ENCODE data around the gene HDGFL3. TPM values are rescaled to one million over a fixed set of nuclear protein-coding genes. Genes with fewer than 3 reads are reported as not detected.

Gene HDGFL3
- total and polyA plus RNA-seq, 2 donors (not counting 3 experiments of a cell fraction or from before 2014, with no cell fraction given) = 20.2 to 155 TPM

DNA sequence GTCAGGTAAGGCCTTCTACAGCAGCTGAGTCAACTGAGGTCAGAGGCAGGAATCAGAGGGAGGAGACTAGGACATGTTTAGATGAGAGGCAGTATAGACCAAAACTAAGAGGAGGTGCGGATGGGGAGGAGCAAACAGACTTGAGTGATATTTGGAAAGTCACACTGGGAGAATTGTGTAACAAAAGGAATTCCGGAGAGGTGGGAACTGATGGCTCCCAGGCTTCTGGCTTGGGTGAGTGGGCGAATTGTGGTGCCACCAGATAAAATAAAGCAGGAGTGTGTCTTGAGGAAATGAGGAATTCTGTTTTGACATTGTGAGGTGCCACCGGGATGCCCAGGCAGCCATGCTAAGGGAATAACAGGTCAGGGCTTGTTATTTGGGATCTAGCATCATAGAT lies 103.5 kb downstream of the HDGFL3 start:
- intact Hi-C loops (cut with micrococcal nuclease) = no loop called here
- H3K9me3 ChIP-seq (replicated peaks; ENCODE audit: control insufficient read depth, insufficient read depth, low read length) = no peaks in the 10 kb centered on the region
- dilution Hi-C loops (cut with MboI; ENCODE audit: extremely low pct_ligation_motif_present, low sequenced_read_pairs) = no loop called here
- no TSS peak for BruUV-seq (replicated peaks)
- H3K36me3 ChIP-seq (ENCODE audit: control insufficient read depth in 2 of 2, extremely low read depth in 1 of 2, insufficient read depth in 2 of 2, low read length in 2 of 2) = no peaks in the 10 kb centered on the region
- H3K9ac ChIP-seq (replicated peaks; ENCODE audit: extremely low read depth, insufficient read depth, low read length) = no peak overlapping the region
- TF ChIP-seq, protein P1, sequence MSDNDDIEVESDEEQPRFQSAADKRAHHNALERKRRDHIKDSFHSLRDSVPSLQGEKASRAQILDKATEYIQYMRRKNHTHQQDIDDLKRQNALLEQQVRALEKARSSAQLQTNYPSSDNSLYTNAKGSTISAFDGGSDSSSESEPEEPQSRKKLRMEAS (IDR thresholded peaks at IDR 0.05; ENCODE audit: insufficient read depth, insufficient read length) = no peak
- TF ChIP-seq FOS (IDR thresholded peaks at IDR 0.05; ENCODE audit: borderline replicate concordance, insufficient read depth, low read length) (no peak), GATA2 (IDR thresholded peaks at IDR 0.05; ENCODE audit: insufficient read depth, insufficient read length, low read depth, low read length) (no peak), POLR2A (IDR thresholded peaks at IDR 0.05; ENCODE audit: low read depth, low read length) (no peak), POLR2AphosphoS5 (IDR thresholded peaks at IDR 0.05; ENCODE audit: insufficient read depth, low read depth, low read length) (no peak), MYC (IDR thresholded peaks at IDR 0.05; ENCODE audit: low read depth, low read length) (no peak), EZH2 (IDR thresholded peaks at IDR 0.05; ENCODE audit: borderline replicate concordance, low read depth, low read length, severe bottlenecking) (no peak), JUN (IDR thresholded peaks at IDR 0.05; ENCODE audit: borderline replicate concordance, insufficient read depth, insufficient read length, low read depth) (no peak)
- TF ChIP-seq, protein P2, sequence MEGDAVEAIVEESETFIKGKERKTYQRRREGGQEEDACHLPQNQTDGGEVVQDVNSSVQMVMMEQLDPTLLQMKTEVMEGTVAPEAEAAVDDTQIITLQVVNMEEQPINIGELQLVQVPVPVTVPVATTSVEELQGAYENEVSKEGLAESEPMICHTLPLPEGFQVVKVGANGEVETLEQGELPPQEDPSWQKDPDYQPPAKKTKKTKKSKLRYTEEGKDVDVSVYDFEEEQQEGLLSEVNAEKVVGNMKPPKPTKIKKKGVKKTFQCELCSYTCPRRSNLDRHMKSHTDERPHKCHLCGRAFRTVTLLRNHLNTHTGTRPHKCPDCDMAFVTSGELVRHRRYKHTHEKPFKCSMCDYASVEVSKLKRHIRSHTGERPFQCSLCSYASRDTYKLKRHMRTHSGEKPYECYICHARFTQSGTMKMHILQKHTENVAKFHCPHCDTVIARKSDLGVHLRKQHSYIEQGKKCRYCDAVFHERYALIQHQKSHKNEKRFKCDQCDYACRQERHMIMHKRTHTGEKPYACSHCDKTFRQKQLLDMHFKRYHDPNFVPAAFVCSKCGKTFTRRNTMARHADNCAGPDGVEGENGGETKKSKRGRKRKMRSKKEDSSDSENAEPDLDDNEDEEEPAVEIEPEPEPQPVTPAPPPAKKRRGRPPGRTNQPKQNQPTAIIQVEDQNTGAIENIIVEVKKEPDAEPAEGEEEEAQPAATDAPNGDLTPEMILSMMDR (IDR thresholded peaks at IDR 0.05; ENCODE audit: extremely low read depth in 1 of 2, insufficient read depth in 1 of 2, low read depth in 1 of 2, low read length in 2 of 2) = no peak
- no peaks in the 10 kb centered on the region for H3K9me1 ChIP-seq (replicated peaks; ENCODE audit: control insufficient read depth, extremely low read depth, insufficient read depth, low read length)
- H3K4me1 ChIP-seq (ENCODE audit: control insufficient read depth, extremely low read depth, insufficient read depth, low read length) = peaks cover 23% of the 10 kb centered on the region
- FAIRE-seq (no peak), DNase-seq (ENCODE audit: low read depth, low spot score) (no peak)
- no peak overlapping the region for H3K27ac ChIP-seq (ENCODE audit: insufficient read depth, low read depth, low read length)
- H2AFZ ChIP-seq (ENCODE audit: low read depth, low read length) = no peak overlapping the region
- peaks cover 5% of the 10 kb centered on the region for H3K79me2 ChIP-seq (ENCODE audit: control insufficient read depth, insufficient read depth, low read length)
- H3K4me2 ChIP-seq (ENCODE audit: insufficient read depth, low read length) = no peak overlapping the region
- POLR2A ChIA-PET = no interaction called here
- no peak overlapping the region for H3K4me3 ChIP-seq (replicated peaks in 1 of 3; ENCODE audit: insufficient read depth in 1 of 3, low read depth in 1 of 3, low read length in 3 of 3)
- CTCF ChIA-PET = no interaction called here
- H3K27me3 ChIP-seq (ENCODE audit: control insufficient read depth in 2 of 2, insufficient read depth in 2 of 2, low read length in 2 of 2) = no peaks in the 10 kb centered on the region
- H4K20me1 ChIP-seq (replicated peaks; ENCODE audit: control insufficient read depth, extremely low read depth, insufficient read depth, low read length) = no peaks in the 10 kb centered on the region

All from endothelial cell of umbilical vein (primary cell).